SK-N-MC (cell line): ENCODE results near the gene MPEG1.

Experiments used
- EZH2 ChIP-seq: fragments of 200-600 bp; sonication (generic); IDR thresholded peaks from one replicate; pipeline ENCODE4 v1.6.1; 2017; ENCODE audit warnings: antibody characterized with exemption
- FOXP2 ChIP-seq: optimal IDR thresholded peaks from 2 replicates; pipeline ENCODE3; 2011; ENCODE audit warnings: mild to moderate bottlenecking, moderate library complexity; ENCODE audit not compliant: insufficient read depth; ENCODE audit errors: extremely low read length, control extremely low read depth
- POLR2AphosphoS5 ChIP-seq: IDR thresholded peaks from 2 replicates; pipeline ENCODE4 v1.6.1; 2012; ENCODE audit warnings: mild to moderate bottlenecking, low read depth, low read length, borderline replicate concordance

DNA sequence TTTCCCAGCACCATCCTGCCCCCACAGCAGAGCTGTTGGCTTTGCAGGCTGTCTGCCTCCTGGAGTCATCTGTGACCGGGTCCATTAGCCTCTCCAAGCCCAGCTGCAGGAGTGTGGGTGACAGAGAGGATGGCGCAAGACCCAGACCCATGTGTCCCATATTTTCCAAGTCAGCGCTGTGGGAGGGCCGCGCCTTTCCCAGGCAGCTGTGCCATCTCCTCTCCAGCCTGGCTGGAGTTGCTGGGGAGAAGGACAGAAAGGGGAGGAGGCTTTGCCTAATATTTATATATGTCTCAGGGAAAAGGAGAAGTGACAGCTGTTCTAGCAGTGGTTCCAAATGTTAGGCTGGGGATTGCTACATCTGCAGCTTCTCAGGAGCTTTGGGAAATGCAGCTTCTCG is 25.1 kb downstream of the MPEG1 start:
- TF ChIP-seq EZH2 = no peak
- no peak for TF ChIP-seq POLR2AphosphoS5
- no peak for TF ChIP-seq FOXP2
